Left ventricle myocardium superior (tissue), 1 donor: ENCODE measurements around the gene NAV3. TPM values are rescaled to one million over a fixed set of nuclear protein-coding genes. Genes with fewer than 3 reads are reported as not detected.
A peak's percentile ranks its signal among the peaks of the same experiment; 100 is the strongest.
"Not testable (repeated sequence)": the region's sequence is repeated elsewhere in the genome, so short reads cannot be mapped to it uniquely, and the experiment has no call there.

Experiments used
- ATAC-seq: fragments of 200-7000 bp; cut with Tn5 transposase; one replicate; pipeline ENCODE4 v1.9.1; 2020; ENCODE audit warnings: mild to moderate bottlenecking, moderate library complexity
- DNase-seq: peaks from one replicate; pipeline ENCODE4 v3.0.0-alpha.2; 2020
- intact Hi-C: fragments of 100-400 bp; cut with micrococcal nuclease; formaldehyde crosslinking; loops from one replicate; pipeline ENCODE4 v1.11.0; 2022
- total RNA-seq: library from RNA; stranded (reverse); fragmentation: NEBNext Ultra II Directional; extraction: Animal tissue kit (Norgen Biotek cat#: 25700); gene quantifications from one replicate; pipeline ENCODE4 v1.2.1, GENCODE V29; 2021
- donor health status: DM: no; HTN: yes; CAD: no; lungs with severe emphysema.

The NAV3 gene
- total RNA-seq, 1 donor from 2014 or later = 3.3 TPM

DNA sequence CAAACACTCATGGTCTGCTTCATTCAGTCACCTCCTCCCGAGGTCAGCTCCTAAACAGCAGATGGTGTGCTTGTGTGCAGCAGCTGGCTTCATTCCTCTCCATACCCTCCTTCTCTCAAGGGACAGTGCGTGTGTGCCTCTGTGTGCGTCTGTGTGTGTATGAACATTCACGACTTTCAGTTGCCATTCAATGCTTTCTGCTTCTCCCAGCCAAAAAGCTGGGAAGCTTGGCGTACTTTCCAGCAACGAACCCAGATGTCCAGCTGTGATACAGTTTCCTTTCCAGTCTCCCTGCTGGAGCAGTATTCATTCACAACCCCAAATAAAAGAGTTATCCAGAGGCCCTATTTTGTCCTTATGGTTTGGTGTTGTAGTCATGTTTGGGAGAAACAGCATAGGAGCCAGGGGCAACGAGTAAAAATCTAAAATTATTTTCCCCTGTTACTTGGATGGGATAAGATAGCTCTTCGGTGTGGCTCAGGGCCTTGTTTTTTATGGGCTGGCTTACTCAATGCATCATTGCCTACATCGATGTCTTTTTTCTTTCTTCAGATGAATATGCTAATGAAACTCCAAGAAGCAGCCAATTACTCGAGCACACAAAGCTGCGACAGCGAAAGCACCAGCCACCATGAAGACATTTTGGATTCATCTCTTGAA lies 379.3 kb downstream of the NAV3 start:
- DNase-seq (peak; percentile 43), ATAC-seq (peak; percentile 92)
- intact Hi-C loops = no loop called here

DNA sequence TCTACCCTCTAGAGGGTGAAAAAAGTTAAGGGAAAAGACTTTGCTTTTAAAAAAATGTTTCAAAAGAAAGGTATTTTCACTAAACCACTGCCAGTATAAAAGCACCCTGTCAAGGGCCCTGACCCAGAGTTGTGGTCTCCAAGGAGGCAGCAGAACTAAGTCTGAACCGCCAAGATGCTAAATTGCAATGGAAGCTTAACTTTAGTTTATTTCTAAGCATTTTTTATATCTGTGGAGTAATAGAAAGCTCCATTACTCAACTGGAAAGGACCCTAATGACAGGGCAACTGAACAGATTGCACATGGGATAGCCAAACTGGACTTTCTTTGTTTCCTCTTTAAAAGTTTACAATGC lies 379.8 kb downstream of the NAV3 start:
- ATAC-seq = no peak
- intact Hi-C loops = no loop called here
- DNase-seq = no peak

DNA sequence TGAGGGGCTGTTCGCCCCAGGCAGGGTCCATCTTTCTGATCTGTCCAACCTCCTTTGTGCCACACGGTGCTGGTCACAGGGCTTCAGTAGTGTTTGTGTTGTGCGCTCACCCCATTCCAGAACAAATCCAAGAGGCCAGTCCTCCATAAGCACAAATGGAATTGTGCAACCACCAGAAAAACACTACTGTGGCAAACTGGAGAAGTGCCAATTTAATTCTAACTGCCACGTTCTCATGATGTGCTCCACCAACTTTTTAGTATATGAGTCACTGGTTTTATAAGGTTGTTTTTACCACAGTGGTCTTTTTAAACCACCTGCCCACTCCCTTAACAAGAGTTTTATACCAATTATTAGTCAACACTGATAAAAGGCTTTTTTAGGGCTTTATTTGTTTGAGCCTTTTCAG lies 380.2 kb downstream of the NAV3 start:
- DNase-seq (no peak), ATAC-seq (peak; percentile 66)
- intact Hi-C loops = no loop called here

DNA sequence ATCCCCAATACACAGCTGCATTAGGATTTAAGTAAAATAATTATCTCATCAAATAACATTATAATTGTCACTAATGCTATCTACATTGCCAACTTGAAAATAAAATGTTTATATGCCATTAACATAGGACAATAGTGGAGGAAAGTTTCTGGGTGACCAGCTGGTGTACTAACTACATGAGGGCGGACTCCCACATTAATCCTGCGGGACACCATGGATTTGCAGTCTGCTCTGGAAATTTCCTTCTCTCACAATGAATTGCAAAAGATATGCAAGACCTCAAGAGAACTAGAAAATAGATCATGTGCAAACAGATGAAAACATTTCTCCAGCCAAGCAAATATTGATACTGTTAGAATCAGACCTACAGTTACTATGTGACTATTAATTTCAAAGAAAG lies 390.1 kb downstream of the NAV3 start:
- no peak for DNase-seq
- intact Hi-C loops = no loop called here
- no peak for ATAC-seq

DNA sequence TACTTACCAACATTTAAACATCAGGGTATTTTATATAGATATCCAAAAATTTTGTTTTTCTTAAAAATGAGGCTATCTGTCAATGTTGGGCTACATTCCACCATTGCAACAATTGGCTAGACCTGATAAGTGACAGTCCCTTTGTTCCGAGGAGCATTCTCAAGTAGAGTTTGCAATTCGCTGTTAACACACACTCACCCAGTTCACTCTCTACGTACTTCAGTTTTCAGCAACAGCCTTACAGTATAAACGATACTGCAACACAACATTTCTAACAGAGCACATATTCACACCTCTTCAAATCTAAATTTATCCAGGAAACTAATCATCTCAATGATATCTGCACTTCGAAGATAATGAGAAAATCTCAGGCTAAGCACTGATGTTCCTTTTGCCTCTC lies 393.5 kb downstream of the NAV3 start:
- ATAC-seq (no peak), DNase-seq (no peak)
- intact Hi-C loops = no loop called here

DNA sequence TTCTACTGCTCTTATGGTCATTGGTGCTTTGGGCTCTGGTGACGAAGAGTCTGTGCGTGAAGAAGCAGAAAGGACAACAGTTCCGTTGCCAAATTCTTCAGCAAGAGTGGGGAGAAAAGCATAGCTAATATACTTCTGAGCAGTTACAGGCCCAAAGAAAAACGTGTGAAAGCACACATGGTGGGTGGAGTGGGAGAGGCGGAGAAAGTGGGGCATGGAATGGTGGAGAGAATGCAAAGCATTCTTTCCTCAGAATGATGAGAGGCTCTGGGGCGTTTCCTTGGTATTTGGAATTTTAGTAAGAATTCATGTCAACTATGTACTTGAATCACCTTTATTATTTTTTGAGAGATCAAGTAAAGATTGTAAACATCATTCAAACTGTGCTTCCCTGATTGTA lies 396.1 kb downstream of the NAV3 start:
- ATAC-seq = no peak
- intact Hi-C loops = no loop called here
- no peak for DNase-seq

DNA sequence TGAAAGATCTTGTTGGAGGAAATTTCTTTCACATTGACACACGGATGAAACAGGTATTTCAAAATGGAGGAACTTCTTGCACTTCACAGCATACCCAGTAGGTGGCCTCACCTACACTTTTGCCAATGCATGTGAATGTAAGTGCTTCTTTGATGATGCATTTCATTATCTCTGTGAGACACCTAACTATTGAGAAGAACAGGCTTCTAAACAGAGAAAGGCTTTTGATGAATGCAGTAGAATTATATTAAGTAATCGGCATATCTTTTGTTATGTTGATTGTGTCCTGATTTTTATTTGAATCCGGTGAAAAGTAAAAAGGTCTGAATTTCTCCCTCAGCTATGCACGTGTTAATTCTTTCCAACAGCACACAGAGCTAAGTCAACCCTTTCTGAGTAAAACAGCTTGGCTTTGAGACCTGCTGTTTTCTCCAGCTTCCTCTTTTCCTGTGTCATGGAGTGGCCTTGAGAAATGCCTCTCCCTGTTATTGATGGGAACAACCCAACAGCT lies 399.0 kb downstream of the NAV3 start:
- ATAC-seq = no peak
- intact Hi-C loops = no loop called here
- no peak for DNase-seq

DNA sequence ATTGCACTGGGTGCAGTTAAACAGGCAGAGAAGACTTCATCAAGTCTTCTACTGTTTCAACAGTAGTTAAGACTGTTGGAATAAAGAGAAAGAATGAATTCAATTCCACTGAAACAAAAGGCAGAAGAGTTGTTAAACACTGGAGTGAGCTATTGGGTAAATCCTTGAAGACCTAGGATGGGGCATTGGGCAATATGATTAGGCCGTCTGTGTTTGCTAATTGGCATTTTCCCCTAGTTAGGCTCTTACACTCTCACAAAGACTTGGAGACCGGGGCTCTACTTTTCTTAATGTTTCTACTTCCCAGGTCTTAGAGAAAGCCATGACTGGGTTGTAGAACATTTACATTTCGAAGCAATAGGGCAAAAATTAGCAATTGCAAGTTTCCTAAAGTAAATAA lies 402.1 kb downstream of the NAV3 start:
- DNase-seq (no peak), ATAC-seq (no peak)
- intact Hi-C loops = no loop called here

DNA sequence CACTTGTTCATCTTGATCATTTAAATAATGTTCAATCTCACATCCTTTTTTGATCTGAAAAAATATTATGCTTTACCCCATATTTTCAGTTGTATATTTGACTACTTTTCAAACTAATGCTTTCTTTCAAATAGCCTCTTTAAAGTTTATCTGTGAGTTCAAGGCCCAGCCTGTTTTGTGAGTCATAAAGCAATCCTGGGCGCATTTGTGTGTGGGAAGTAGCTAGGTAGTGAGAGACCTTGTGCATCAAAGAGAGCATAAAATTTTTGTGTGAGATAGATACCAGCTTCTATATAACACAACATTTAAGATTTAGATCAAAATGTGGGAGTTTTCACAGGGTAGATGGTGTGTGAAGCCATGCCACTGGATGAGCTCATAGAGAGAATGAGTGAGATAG lies 405.6 kb downstream of the NAV3 start:
- intact Hi-C loops = no loop called here
- DNase-seq (no peak), ATAC-seq (no peak)

DNA sequence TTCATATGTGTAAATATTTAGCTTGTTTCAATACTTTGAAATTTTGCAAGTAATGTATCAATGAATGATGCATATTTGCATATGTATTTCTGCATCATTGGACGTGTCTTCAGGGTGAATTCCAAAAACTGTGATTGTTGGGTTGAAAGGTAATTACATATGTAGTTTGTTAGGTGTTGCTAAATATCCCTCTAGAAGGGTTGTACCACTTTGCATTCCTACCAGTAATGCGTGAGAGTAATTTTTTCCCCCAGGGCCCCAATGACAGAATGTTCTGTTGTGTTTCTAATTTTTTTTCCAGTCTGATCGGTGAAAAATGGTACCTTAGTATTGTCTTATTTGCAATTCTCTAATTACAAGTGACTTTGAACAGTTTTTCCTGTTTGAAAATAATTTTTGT lies 408.9 kb downstream of the NAV3 start:
- DNase-seq = no peak
- no peak for ATAC-seq
- intact Hi-C loops = no loop called here

DNA sequence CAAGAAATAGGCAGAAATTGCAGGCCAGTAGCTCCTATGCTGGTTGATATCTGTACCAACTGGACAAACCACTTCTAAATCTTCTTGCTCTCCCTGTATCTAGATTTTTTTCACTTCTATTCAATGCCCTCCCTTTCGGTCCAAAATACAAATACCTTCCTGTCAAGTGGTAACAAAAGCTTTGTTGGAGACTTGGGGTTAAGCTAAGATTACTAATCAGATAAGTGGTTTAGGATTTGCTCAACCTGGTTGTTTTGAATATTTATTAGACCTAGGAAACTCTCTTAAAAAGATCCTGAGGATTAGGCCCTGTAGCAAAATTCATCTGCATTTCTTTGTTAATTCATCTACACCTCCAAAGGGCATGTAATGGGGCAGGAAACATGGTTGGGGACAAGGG lies 410.1 kb downstream of the NAV3 start:
- ATAC-seq (no peak), DNase-seq (no peak)
- intact Hi-C loops = no loop called here

DNA sequence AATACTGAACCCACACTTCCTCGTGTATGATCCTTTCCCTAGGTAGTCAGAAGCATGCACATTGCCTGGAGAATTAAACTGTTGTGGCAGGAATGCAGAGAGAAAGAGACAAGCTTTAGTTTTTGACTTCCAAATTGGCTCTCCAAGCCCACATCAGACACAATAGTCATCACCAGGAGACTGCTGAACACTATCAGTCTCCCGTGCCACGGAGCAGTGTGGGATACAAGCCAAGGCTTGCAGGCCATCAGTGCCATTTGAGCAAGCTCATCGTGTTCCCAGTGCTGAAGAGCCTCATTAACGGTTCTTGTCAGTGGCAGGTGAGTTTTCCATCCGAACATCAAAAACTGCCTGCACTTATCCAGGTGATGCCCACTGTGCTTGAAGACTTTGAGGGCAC lies 410.8 kb downstream of the NAV3 start:
- DNase-seq = no peak
- intact Hi-C loops = no loop called here
- no peak for ATAC-seq

DNA sequence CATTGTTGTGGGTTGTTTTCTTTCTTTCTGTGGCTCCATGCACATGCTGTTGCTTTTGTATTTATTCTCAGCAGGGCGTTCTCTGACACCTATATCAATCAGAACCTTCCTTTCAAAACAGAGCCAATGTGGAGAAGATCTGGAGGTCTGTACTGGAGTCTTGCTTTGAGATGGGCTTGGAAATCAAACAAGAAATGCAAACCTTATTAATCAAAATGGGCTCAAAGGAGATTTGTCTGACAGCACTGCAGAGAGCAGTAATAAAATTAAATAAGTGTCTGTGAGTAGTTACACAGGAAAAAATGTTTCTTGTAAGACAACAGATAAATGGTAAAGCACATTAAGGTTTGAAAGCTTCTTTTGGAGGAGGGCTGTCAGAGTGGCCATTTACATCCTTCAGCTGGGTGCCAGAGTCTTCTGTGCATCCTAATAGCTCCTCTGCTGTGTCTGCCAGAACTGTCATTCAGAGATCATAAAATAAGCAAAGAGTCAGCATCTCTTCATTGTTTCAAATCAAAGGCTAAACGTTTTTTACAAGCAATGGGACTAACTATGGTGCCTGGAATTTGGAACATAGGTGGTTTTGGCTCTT lies 414.3 kb downstream of the NAV3 start:
- intact Hi-C loops = no loop called here
- no peak for DNase-seq
- no peak for ATAC-seq

DNA sequence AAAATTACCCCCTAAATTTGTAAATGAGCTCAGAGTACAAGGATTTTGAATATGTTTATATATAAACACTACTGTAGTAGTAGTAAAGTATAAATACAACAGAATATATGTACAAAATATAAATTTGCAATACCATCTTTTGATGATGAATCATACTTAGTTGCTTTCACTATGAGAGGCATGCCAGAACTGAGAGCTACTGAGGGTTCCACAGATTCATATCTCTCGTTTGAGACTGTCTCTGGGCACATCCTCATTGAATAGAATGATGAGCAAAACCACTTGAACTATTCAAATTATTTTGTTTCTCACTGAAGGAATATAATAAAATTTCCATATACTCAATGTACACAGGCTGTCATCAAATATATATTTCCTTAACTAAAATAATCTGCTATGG lies 417.6 kb downstream of the NAV3 start:
- DNase-seq (no peak), ATAC-seq (no peak)
- intact Hi-C loops = no loop called here

DNA sequence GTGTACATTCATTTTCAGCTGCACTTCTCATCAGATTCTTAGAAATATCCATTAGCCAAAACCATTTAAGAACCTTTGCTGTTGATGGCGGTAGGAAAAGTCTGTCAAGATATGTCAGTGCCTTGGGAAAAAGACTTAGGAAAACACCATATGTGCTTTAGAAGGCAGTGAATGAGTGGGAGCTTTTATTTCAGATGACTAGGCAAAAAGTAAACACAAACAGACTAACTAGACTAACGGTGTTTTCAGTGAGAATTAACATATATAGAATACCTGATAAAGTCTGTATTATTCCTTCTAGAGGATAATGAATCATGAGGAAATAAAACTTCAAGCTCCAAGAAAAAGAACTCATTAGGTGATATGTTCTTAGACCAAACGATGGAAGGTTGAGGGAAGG lies 418.9 kb downstream of the NAV3 start:
- intact Hi-C loops = no loop called here
- DNase-seq (no peak), ATAC-seq (no peak)

DNA sequence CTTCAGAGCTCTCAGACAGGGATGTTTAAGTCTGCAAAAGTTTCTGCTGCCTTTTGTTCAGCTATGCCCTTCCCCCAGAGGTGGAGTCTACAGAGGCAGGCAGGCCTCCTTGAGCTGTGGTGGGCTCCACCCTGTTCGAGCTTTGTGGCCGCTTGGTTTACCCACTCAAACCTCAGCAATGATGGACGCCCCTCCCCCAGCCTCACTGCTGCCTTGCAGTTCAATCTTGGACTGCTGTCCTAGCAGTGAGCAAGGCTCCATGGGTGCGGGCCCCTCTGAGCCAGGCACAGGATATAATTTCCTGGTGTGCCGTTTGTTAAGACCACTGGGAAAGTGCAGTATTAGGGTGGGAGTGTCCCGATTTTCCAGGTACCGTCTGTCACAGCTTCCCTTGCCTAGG lies 427.0 kb downstream of the NAV3 start:
- ATAC-seq, DNase-seq, intact Hi-C loops: not testable (repeated sequence)

DNA sequence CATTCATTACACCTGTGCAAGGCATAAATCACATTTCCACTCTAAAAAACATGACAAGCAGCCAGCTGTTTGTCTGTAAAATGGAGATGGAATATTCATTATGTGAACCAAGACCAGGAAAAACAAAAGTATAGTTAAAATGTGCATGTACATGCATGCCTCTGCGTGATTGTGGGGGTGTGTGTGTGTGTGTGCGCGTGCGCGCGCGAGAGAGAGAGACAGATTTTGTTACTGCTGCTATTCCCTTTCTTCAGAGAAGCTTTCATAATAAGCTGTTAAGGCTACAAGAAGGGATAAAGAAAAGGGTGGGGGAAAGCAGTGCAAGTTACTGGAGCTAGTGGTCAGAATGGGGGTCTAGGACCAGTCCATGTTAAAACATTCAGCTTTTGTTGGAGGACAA lies 430.3 kb downstream of the NAV3 start:
- intact Hi-C loops = no loop called here
- no peak for ATAC-seq

DNA sequence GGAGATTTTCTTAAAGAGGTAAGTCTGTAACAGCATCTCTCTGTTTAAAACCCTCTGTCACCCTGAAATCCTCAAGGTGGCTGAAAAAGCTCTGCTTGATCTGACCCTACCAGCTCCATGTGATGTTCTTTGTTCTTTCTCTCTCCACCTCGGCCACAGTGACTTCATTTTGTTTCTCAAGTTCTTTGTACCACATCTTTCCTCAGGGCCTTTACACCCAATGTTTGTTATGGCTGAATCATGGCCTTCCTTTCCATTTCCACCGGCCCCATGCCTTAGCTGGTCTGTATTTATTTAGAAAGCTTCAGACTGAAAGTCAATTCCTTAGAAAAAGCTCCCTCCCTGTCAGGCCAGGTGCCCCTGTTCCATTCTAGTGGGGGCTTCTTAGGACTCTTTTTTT lies 431.2 kb downstream of the NAV3 start:
- DNase-seq = no peak
- ATAC-seq = no peak
- intact Hi-C loops = no loop called here

More for the DNA sequence above, 430.3 kb downstream of the NAV3 start:
- DNase-seq = no peak
